Caco-2 (cell line): Measurements from ENCODE around the gene ANO3. TPM values are rescaled to one million over a fixed set of nuclear protein-coding genes. Genes with fewer than 3 reads are reported as not detected.

ENCODE experiments used
- BruUV-seq: library from RNA; stranded (reverse); fragments of 400-500 nt; replicated peaks from 2 replicates; lab custom pipeline; 2021; lab: Mats Ljungman, UMichigan
- CTCF ChIA-PET: fragments of 300-600 bp; sonication (Branson Sonifier 250); formaldehyde crosslinking; loops from one replicate; lab custom pipeline; 2022; ENCODE audit warnings: antibody characterized with exemption; lab: Charles Lee
- POLR2A ChIA-PET: fragments of 300-600 bp; sonication (Branson Sonifier 250); formaldehyde crosslinking; loops from one replicate; lab custom pipeline; 2022; ENCODE audit warnings: antibody characterized with exemption; lab: Charles Lee
- DNase-seq, 2 experiments: peaks; one replicate each; pipeline versions ENCODE4 v3.0.0 to v3.0.0-alpha.2; 2020 to 2022
- H3K27me3 ChIP-seq: replicated peaks from 2 replicates; pipeline ENCODE4 v1.6.0; 2011; ENCODE audit warnings: low read length; ENCODE audit not compliant: control insufficient read depth, insufficient read depth
- H3K36me3 ChIP-seq: 2 replicates; pipeline ENCODE4 v1.5.1; 2011; ENCODE audit warnings: low read length; ENCODE audit not compliant: control insufficient read depth, insufficient read depth
- H3K4me1 ChIP-seq: fragments of 250-450 bp; sonication (Bioruptor Pico); 2 replicates; pipeline ENCODE4 v1.5.1; 2020; ENCODE audit warnings: mild to moderate bottlenecking
- H3K4me3 ChIP-seq: 2 replicates; pipeline ENCODE4 v1.5.1; 2011; ENCODE audit warnings: low read depth, mild to moderate bottlenecking, control low read depth, low read length
- H3K9me3 ChIP-seq: fragments of 250-450 bp; sonication (Bioruptor Pico); 2 replicates; pipeline ENCODE4 v1.5.1; 2020; ENCODE audit warnings: mild to moderate bottlenecking, moderate library complexity
- H3K27ac Mint-ChIP-seq: one replicate; pipeline ENCODE4 v1.8.0; 2022; ENCODE audit warnings: mixed read lengths; ENCODE audit not compliant: unreplicated experiment
- H3K27me3 Mint-ChIP-seq: one replicate; pipeline ENCODE4 v1.8.0; 2022; ENCODE audit warnings: mixed read lengths; ENCODE audit not compliant: insufficient read depth, unreplicated experiment
- H3K36me3 Mint-ChIP-seq: one replicate; pipeline ENCODE4 v1.8.0; 2022; ENCODE audit warnings: mild to moderate bottlenecking, mixed read lengths; ENCODE audit not compliant: insufficient read depth, unreplicated experiment
- H3K4me1 Mint-ChIP-seq: one replicate; pipeline ENCODE4 v1.8.0; 2022; ENCODE audit warnings: low read depth, mixed read lengths; ENCODE audit not compliant: unreplicated experiment
- H3K4me3 Mint-ChIP-seq: one replicate; pipeline ENCODE4 v1.8.0; 2022; ENCODE audit warnings: mild to moderate bottlenecking, moderate library complexity, mixed read lengths; ENCODE audit not compliant: unreplicated experiment
- H3K9me3 Mint-ChIP-seq: one replicate; pipeline ENCODE4 v1.8.0; 2022; ENCODE audit warnings: mixed read lengths; ENCODE audit not compliant: unreplicated experiment
- CTCF ChIP-seq, 2 experiments: fragments of 200-600 bp in 1 of 2; IDR thresholded peaks; 1 replicate in 1 of 2; 2 replicates in 1 of 2; pipeline versions ENCODE4 v1.5.1 to v1.8.0; 2011 to 2022; ENCODE audit warnings: antibody characterized with exemption in 1 of 2, control low read depth in 1 of 2, inconsistent platforms in 1 of 2, low read depth in 1 of 2, low read length in 1 of 2, mild to moderate bottlenecking in 1 of 2, moderate library complexity in 1 of 2; ENCODE audit not compliant: insufficient read depth in 1 of 2, severe bottlenecking in 1 of 2, unreplicated experiment in 1 of 2
- intact Hi-C: fragments of 100-400 bp; cut with micrococcal nuclease; formaldehyde crosslinking; loops from one replicate; pipeline ENCODE4 v1.10.0; 2022; ENCODE audit not compliant: unreplicated experiment
- total RNA-seq: library from RNA; stranded (reverse); gene quantifications from 2 replicates; pipeline ENCODE4 v1.2.3, GENCODE V29; 2022

The ANO3 gene
- total RNA-seq, 1 experiment from 2014 or later = not detected

DNA sequence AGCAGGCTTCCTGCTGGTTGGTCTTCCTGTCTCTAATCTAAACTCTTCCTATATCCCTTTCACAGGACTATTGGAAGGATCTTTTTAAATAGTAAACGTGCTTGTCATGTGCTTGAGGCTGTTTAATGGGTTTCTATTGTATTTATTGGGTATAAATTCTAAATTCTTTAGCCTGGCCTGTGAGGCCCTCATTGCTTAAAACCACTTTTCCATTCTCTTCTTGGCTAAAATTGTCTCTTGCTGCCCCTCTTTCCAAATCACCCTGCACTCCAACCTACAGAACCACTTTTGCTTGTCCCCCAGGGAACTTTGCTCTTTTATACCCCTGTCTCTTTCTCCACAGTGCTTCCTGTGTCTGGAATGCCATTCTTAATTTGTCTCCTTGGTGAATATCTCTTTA, 286.5 kb downstream of the ANO3 start:
- Mint-ChIP-seq H3K27me3 (no peaks in the 10 kb centered on the region), H3K36me3 (no peaks in the 10 kb centered on the region), H3K4me1 (no peaks in the 10 kb centered on the region), H3K27ac (no peak overlapping the region), H3K4me3 (no peak overlapping the region), H3K9me3 (no peaks in the 10 kb centered on the region)
- BruUV-seq = no TSS peak
- Histone ChIP-seq H3K4me3 (no peak overlapping the region), H3K27me3 (no peaks in the 10 kb centered on the region), H3K4me1 (no peaks in the 10 kb centered on the region), H3K36me3 (no peaks in the 10 kb centered on the region), H3K9me3 (no peaks in the 10 kb centered on the region)
- ChIA-PET CTCF (no interaction called here), POLR2A (no interaction called here)
- no peak for DNase-seq
- intact Hi-C loops = no loop called here
- TF ChIP-seq CTCF (IDR thresholded peaks at IDR 0.05; ENCODE audit: insufficient read depth in 1 of 2, low read depth in 1 of 2, low read length in 1 of 2, severe bottlenecking in 1 of 2, unreplicated experiment in 1 of 2) = no peak

DNA sequence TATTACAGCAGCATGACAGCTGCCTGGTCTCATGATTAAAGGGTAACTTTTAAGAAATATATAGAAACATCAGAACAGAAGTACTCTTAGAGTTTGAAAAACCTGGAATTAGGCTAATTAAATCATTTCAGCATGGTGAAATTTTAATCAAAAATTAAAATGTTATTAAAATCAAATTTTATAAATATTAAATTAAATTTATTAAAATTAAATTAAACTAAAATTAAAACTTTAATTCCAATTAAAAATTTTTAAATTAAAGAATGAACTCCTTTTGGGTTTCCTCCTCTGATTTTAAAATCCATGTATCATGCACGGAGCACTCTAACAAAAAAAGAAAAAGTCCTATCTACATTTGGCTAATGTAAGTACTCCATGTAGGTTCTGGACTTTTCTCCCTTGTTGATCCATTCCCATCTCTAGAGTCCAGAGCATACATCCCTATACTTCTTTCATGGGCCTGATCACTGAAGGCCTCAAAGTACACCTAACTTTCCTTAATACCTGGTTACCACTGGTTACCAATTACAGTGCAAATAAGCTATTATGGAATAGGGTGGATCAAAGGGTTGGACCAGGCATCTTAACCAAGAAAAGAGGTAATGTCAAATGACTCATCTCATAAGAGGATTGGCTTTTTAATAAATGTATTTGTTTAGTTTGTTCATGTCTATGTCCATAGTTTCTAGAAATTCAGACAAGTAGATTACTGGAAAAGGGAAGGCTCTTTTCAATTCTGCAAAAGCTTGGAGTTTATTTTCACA, 288.5 kb downstream of the ANO3 start:
- Mint-ChIP-seq H3K36me3 (no peaks in the 10 kb centered on the region), H3K27me3 (no peaks in the 10 kb centered on the region), H3K9me3 (no peaks in the 10 kb centered on the region), H3K4me3 (no peak overlapping the region), H3K27ac (no peak overlapping the region), H3K4me1 (no peaks in the 10 kb centered on the region)
- Histone ChIP-seq H3K27me3 (no peaks in the 10 kb centered on the region), H3K36me3 (no peaks in the 10 kb centered on the region), H3K9me3 (no peaks in the 10 kb centered on the region), H3K4me3 (no peak overlapping the region), H3K4me1 (no peaks in the 10 kb centered on the region)
- intact Hi-C loops = no loop called here
- DNase-seq = no peak
- no peak for TF ChIP-seq CTCF (IDR thresholded peaks at IDR 0.05; ENCODE audit: insufficient read depth in 1 of 2, low read depth in 1 of 2, low read length in 1 of 2, severe bottlenecking in 1 of 2, unreplicated experiment in 1 of 2)
- CTCF ChIA-PET = no interaction called here
- POLR2A ChIA-PET = no interaction called here
- BruUV-seq = no TSS peak

DNA sequence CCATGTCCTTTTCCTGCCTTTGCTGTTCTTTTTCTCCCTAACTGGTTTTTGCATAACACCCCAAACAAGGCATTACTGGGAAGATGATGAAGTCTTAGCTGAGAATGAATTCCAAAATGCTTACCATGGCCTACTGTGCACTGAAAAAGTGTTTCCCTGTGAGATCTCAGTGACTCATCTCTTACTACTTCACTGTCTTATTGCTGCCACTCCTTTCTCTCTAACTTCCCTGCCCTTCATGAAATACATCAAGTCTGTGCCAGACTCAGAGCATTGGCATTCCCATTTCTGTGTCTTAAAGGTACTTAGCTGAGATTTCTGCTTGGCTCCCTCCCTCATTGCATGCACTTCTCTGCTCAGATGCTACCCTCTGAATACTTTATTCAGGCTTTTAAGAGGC, 289.2 kb downstream of the ANO3 start:
- H3K4me3 Mint-ChIP-seq = no peak overlapping the region
- Histone ChIP-seq H3K4me3 (no peak overlapping the region), H3K36me3 (no peaks in the 10 kb centered on the region), H3K4me1 (no peaks in the 10 kb centered on the region), H3K27me3 (no peaks in the 10 kb centered on the region), H3K9me3 (no peaks in the 10 kb centered on the region)
- H3K9me3 Mint-ChIP-seq = no peaks in the 10 kb centered on the region
- DNase-seq = no peak
- intact Hi-C loops = no loop called here
- CTCF ChIA-PET = no interaction called here
- H3K36me3 Mint-ChIP-seq = no peaks in the 10 kb centered on the region
- BruUV-seq = no TSS peak
- H3K4me1 Mint-ChIP-seq = no peaks in the 10 kb centered on the region
- H3K27ac Mint-ChIP-seq = no peak overlapping the region
- POLR2A ChIA-PET = no interaction called here
- peaks cover 3% of the 10 kb centered on the region for H3K27me3 Mint-ChIP-seq
- TF ChIP-seq CTCF (IDR thresholded peaks at IDR 0.05; ENCODE audit: insufficient read depth in 1 of 2, low read depth in 1 of 2, low read length in 1 of 2, severe bottlenecking in 1 of 2, unreplicated experiment in 1 of 2) = no peak
